ENCODE measurements around the gene INPP5D.

- TF ChIP-seq NFATC4 (CRISPR knock-in tag; IDR thresholded peaks at IDR 0.05) (no peak), ZNF121 (CRISPR knock-in tag; IDR thresholded peaks at IDR 0.05) (no peak), CTCF (IDR thresholded peaks at IDR 0.05) (no peak), PRDM15 (CRISPR knock-in tag; IDR thresholded peaks at IDR 0.05) (no peak), CREM (CRISPR knock-in tag; IDR thresholded peaks at IDR 0.05) (no peak), GRHL2 (CRISPR knock-in tag; IDR thresholded peaks at IDR 0.05; ENCODE audit: insufficient replicate concordance, severe bottlenecking) (no peak), ESRRA (CRISPR knock-in tag; IDR thresholded peaks at IDR 0.05; ENCODE audit: borderline replicate concordance) (no peak), CBFB (CRISPR knock-in tag; IDR thresholded peaks at IDR 0.05; ENCODE audit: low read depth) (no peak), TCF7 (CRISPR knock-in tag; IDR thresholded peaks at IDR 0.05; ENCODE audit: low read depth) (no peak), MLX (CRISPR knock-in tag; IDR thresholded peaks at IDR 0.05) (no peak)
These were observed 92.4 kb downstream of the INPP5D start for GRCh38 chr2:233152541-233152940.

Data from WTC11 (cell line).